ENCODE results near the gene CTF1.

GRCh38 chr16:30928390-30928789 lies 32.0 kb downstream of the CTF1 start:
- TF ChIP-seq CTCF (IDR thresholded peaks at IDR 0.05 in 4 of 5, conservative IDR thresholded peaks at IDR 0.05 in 1 of 5) = no peak
- TF ChIP-seq POLR2A (IDR thresholded peaks at IDR 0.05) = no peak

Data from gastrocnemius medialis (tissue), 4 donors.